Activated naive CD8-positive, alpha-beta T cell treated with anti-CD3 and anti-CD28 coated beads for 36 hours (primary cell): ENCODE measurements around the gene HSD17B12. TPM values are rescaled to one million over a fixed set of nuclear protein-coding genes. Genes with fewer than 3 reads are reported as not detected.
"Not testable (repeated sequence)": the region's sequence is repeated elsewhere in the genome, so short reads cannot be mapped to it uniquely, and the experiment has no call there.

Experiments used
- DNase-seq: peaks from one replicate; pipeline ENCODE4 v3.0.0; 2021
- H3K27ac Mint-ChIP-seq: one replicate; pipeline ENCODE4 v1.8.0; 2022; ENCODE audit warnings: mild to moderate bottlenecking, moderate library complexity, mixed read lengths
- H3K27me3 Mint-ChIP-seq: one replicate; pipeline ENCODE4 v1.8.0; 2022; ENCODE audit warnings: mild to moderate bottlenecking, mixed read lengths
- H3K36me3 Mint-ChIP-seq: one replicate; pipeline ENCODE4 v1.8.0; 2021; ENCODE audit warnings: mild to moderate bottlenecking, mixed read lengths
- H3K4me1 Mint-ChIP-seq: one replicate; pipeline ENCODE4 v1.8.0; 2021; ENCODE audit warnings: mixed read lengths
- H3K4me3 Mint-ChIP-seq: one replicate; pipeline ENCODE4 v1.8.0; 2022; ENCODE audit warnings: mild to moderate bottlenecking, moderate library complexity, mixed read lengths
- H3K9me3 Mint-ChIP-seq: one replicate; pipeline ENCODE4 v1.8.0; 2022; ENCODE audit warnings: mixed read lengths
- total RNA-seq, 2 experiments: library from RNA; stranded (reverse); gene quantifications; one replicate each; pipeline ENCODE4 v1.2.3, GENCODE V29; 2021

The HSD17B12 gene
- total RNA-seq, 2 experiments from 2014 or later = 54.2 to 56.0 TPM

GRCh38 chr11:43747130-43747802 is 66.7 kb downstream of the HSD17B12 start:
- Mint-ChIP-seq H3K27me3 (no peaks in the 10 kb centered on the region), H3K4me1 (no peaks in the 10 kb centered on the region), H3K4me3 (no peak overlapping the region), H3K27ac (no peak overlapping the region), H3K9me3 (peaks cover 21% of the 10 kb centered on the region), H3K36me3 (peaks cover 49% of the 10 kb centered on the region)
- no peak for DNase-seq

- Mint-ChIP-seq H3K27me3 (no peaks in the 10 kb centered on the region), H3K4me1 (no peaks in the 10 kb centered on the region), H3K4me3 (no peak overlapping the region), H3K27ac (no peak overlapping the region), H3K36me3 (peaks cover 40% of the 10 kb centered on the region), H3K9me3 (peaks cover 16% of the 10 kb centered on the region)
- no peak for DNase-seq
These were observed 67.6 kb downstream of the HSD17B12 start for GRCh38 chr11:43748095-43748494.

GRCh38 chr11:43751726-43752125 is 71.2 kb downstream of the HSD17B12 start:
- no peak for DNase-seq
- no peak overlapping the region for H3K4me3 Mint-ChIP-seq
- peaks cover 36% of the 10 kb centered on the region for H3K36me3 Mint-ChIP-seq
- H3K27me3 Mint-ChIP-seq = no peaks in the 10 kb centered on the region
- peaks cover 5% of the 10 kb centered on the region for H3K9me3 Mint-ChIP-seq
- no peaks in the 10 kb centered on the region for H3K4me1 Mint-ChIP-seq
- H3K27ac Mint-ChIP-seq = no peak overlapping the region

GRCh38 chr11:43756575-43756974 is 76.0 kb downstream of the HSD17B12 start:
- no peak for DNase-seq
- Mint-ChIP-seq H3K4me3 (no peak overlapping the region), H3K36me3 (peaks cover 46% of the 10 kb centered on the region), H3K9me3 (no peaks in the 10 kb centered on the region), H3K27ac (no peak overlapping the region), H3K4me1 (no peaks in the 10 kb centered on the region), H3K27me3 (no peaks in the 10 kb centered on the region)

GRCh38 chr11:43758927-43759326 is 78.4 kb downstream of the HSD17B12 start:
- no peak overlapping the region for H3K4me3 Mint-ChIP-seq

GRCh38 chr11:43760902-43761301 is 80.4 kb downstream of the HSD17B12 start:
- no peak overlapping the region for H3K27ac Mint-ChIP-seq
- H3K4me3 Mint-ChIP-seq = no peak overlapping the region
- H3K36me3 Mint-ChIP-seq = peaks cover 57% of the 10 kb centered on the region
- no peak for DNase-seq
- no peaks in the 10 kb centered on the region for H3K27me3 Mint-ChIP-seq
- H3K9me3 Mint-ChIP-seq = peaks cover 16% of the 10 kb centered on the region
- no peaks in the 10 kb centered on the region for H3K4me1 Mint-ChIP-seq

More at GRCh38 chr11:43758927-43759326, 78.4 kb downstream of the HSD17B12 start:
- no peaks in the 10 kb centered on the region for H3K4me1 Mint-ChIP-seq
- no peak overlapping the region for H3K27ac Mint-ChIP-seq
- H3K9me3 Mint-ChIP-seq = peaks cover 5% of the 10 kb centered on the region
- DNase-seq = no peak
- H3K27me3 Mint-ChIP-seq = no peaks in the 10 kb centered on the region
- peaks cover 55% of the 10 kb centered on the region for H3K36me3 Mint-ChIP-seq

- Mint-ChIP-seq H3K36me3 (peaks cover 52% of the 10 kb centered on the region), H3K4me3 (no peak overlapping the region), H3K9me3 (peaks cover 21% of the 10 kb centered on the region), H3K27ac (no peak overlapping the region), H3K4me1 (no peaks in the 10 kb centered on the region), H3K27me3 (no peaks in the 10 kb centered on the region)
- DNase-seq = no peak
These were observed 84.7 kb downstream of the HSD17B12 start for GRCh38 chr11:43765194-43765593.

- not testable (repeated sequence) for DNase-seq, H3K4me3 Mint-ChIP-seq, H3K4me1 Mint-ChIP-seq, H3K27me3 Mint-ChIP-seq, H3K27ac Mint-ChIP-seq
- Mint-ChIP-seq H3K9me3 (peaks cover 17% of the 10 kb centered on the region), H3K36me3 (peaks cover 48% of the 10 kb centered on the region)
These were observed 88.1 kb downstream of the HSD17B12 start for GRCh38 chr11:43768654-43769053.

GRCh38 chr11:43770173-43770572 is 89.6 kb downstream of the HSD17B12 start:
- no peak overlapping the region for H3K4me3 Mint-ChIP-seq
- H3K9me3 Mint-ChIP-seq = peaks cover 16% of the 10 kb centered on the region
- DNase-seq = no peak
- H3K27ac Mint-ChIP-seq = no peak overlapping the region
- H3K27me3 Mint-ChIP-seq = no peaks in the 10 kb centered on the region
- peaks cover 49% of the 10 kb centered on the region for H3K36me3 Mint-ChIP-seq
- no peaks in the 10 kb centered on the region for H3K4me1 Mint-ChIP-seq

- DNase-seq = no peak
- Mint-ChIP-seq H3K36me3 (peaks cover 46% of the 10 kb centered on the region), H3K4me3 (no peak overlapping the region), H3K4me1 (no peaks in the 10 kb centered on the region), H3K27me3 (no peaks in the 10 kb centered on the region), H3K9me3 (peaks cover 7% of the 10 kb centered on the region), H3K27ac (no peak overlapping the region)
These were observed 92.2 kb downstream of the HSD17B12 start for GRCh38 chr11:43772733-43773132.

- H3K36me3 Mint-ChIP-seq = peaks cover 44% of the 10 kb centered on the region
- H3K9me3 Mint-ChIP-seq = peaks cover 7% of the 10 kb centered on the region
- no peaks in the 10 kb centered on the region for H3K4me1 Mint-ChIP-seq
- no peak overlapping the region for H3K4me3 Mint-ChIP-seq
- no peak overlapping the region for H3K27ac Mint-ChIP-seq
- no peaks in the 10 kb centered on the region for H3K27me3 Mint-ChIP-seq
- no peak for DNase-seq
These were observed 94.2 kb downstream of the HSD17B12 start for GRCh38 chr11:43774786-43775185.

GRCh38 chr11:43779306-43779705 is 98.8 kb downstream of the HSD17B12 start:
- Mint-ChIP-seq H3K27ac (no peak overlapping the region), H3K36me3 (peaks cover 55% of the 10 kb centered on the region), H3K9me3 (peaks cover 19% of the 10 kb centered on the region), H3K27me3 (no peaks in the 10 kb centered on the region), H3K4me1 (no peaks in the 10 kb centered on the region), H3K4me3 (no peak overlapping the region)
- DNase-seq = no peak

- H3K4me1 Mint-ChIP-seq = peaks cover 2% of the 10 kb centered on the region
- no peak overlapping the region for H3K27ac Mint-ChIP-seq
- peaks cover 20% of the 10 kb centered on the region for H3K9me3 Mint-ChIP-seq
- no peak overlapping the region for H3K4me3 Mint-ChIP-seq
- H3K36me3 Mint-ChIP-seq = peaks cover 59% of the 10 kb centered on the region
- no peaks in the 10 kb centered on the region for H3K27me3 Mint-ChIP-seq
- DNase-seq = no peak
These were observed 103.8 kb downstream of the HSD17B12 start for GRCh38 chr11:43784301-43784700.

- DNase-seq = no peak
- Mint-ChIP-seq H3K9me3 (peaks cover 20% of the 10 kb centered on the region), H3K36me3 (peaks cover 59% of the 10 kb centered on the region), H3K4me3 (no peak overlapping the region), H3K4me1 (peaks cover 2% of the 10 kb centered on the region), H3K27ac (no peak overlapping the region), H3K27me3 (no peaks in the 10 kb centered on the region)
These were observed 104.3 kb downstream of the HSD17B12 start for GRCh38 chr11:43784866-43785265.

- Mint-ChIP-seq H3K4me3 (no peak overlapping the region), H3K27ac (no peak overlapping the region), H3K9me3 (peaks cover 18% of the 10 kb centered on the region), H3K36me3 (peaks cover 56% of the 10 kb centered on the region), H3K4me1 (peaks cover 2% of the 10 kb centered on the region), H3K27me3 (no peaks in the 10 kb centered on the region)
- no peak for DNase-seq
These were observed 104.8 kb downstream of the HSD17B12 start for GRCh38 chr11:43785318-43785717.

- Mint-ChIP-seq H3K9me3 (peaks cover 18% of the 10 kb centered on the region), H3K27ac (no peak overlapping the region), H3K27me3 (no peaks in the 10 kb centered on the region), H3K4me1 (peaks cover 2% of the 10 kb centered on the region), H3K36me3 (peaks cover 58% of the 10 kb centered on the region), H3K4me3 (no peak overlapping the region)
- no peak for DNase-seq
These were observed 105.5 kb downstream of the HSD17B12 start for GRCh38 chr11:43786016-43786415.
